ENCODE data around the gene CACNB2.
"Not testable (repeated sequence)": the region's sequence is repeated elsewhere in the genome, so short reads cannot be mapped to it uniquely, and the experiment has no call there.

CACNB2 gene

GRCh38 chr10:18201877-18202276 lies 61.7 kb downstream of the CACNB2 start:
- no peak for DNase-seq (ENCODE audit: low read depth in 2 of 2)

DNA sequence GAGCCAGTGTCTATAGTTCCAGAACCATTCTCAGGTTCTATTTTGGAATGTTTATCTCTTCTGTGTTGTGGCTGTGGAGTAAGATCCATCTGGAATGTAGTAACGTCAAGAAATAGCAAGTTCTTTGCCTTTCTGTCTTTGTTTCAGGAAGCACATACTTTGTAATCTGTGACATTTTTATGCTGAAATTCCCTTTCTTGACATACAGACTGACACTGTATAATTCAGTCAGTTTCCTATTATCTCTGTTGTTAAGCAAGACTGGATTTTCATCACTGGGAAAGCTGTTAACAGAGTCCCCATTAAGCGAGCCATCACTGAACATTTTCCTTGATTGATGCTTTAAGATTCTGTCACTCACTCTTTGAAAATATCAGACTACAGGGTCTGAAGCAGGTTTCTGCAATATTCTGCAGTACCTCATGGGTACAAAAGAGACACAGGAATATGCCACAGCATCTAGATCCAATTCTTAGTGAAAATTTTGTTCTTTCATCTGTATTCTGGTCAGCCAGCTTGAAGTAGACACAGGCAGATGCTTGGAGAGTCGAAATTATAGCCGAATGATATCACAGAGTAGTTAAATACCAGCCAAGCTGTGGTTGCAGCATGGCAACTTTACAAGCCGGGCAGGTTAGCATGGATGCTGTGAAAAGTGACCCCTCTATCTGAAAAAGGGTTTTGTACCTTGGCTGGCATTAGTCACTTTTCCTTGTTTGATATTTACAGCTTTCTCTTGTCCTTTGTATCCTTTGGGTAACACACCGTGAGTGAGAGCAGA lies 62.6 kb downstream of the CACNB2 start:
- no peak for DNase-seq (ENCODE audit: low read depth in 2 of 2)

DNA sequence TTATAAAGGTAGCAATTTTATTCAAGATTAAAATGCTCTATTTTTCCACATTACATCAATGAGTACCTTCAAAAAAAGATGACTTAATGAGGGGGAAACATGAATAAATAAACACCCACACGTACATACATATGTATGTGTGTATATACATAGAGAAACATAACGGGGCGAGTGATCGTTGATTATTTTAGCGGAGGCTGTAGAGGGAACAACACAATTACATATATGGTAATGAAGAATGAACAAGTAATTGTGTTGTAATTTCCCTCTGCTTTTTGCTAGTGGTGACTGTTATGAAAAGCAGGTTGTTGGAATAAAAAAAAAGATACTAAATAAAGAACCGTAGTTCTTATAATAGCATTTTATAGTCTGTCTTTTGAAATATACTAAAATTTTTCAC lies 63.2 kb downstream of the CACNB2 start:
- DNase-seq (ENCODE audit: low read depth in 2 of 2), result no peak

GRCh38 chr10:18204039-18204835 lies 64.0 kb downstream of the CACNB2 start:
- DNase-seq (ENCODE audit: low read depth in 2 of 2), result no peak

DNA sequence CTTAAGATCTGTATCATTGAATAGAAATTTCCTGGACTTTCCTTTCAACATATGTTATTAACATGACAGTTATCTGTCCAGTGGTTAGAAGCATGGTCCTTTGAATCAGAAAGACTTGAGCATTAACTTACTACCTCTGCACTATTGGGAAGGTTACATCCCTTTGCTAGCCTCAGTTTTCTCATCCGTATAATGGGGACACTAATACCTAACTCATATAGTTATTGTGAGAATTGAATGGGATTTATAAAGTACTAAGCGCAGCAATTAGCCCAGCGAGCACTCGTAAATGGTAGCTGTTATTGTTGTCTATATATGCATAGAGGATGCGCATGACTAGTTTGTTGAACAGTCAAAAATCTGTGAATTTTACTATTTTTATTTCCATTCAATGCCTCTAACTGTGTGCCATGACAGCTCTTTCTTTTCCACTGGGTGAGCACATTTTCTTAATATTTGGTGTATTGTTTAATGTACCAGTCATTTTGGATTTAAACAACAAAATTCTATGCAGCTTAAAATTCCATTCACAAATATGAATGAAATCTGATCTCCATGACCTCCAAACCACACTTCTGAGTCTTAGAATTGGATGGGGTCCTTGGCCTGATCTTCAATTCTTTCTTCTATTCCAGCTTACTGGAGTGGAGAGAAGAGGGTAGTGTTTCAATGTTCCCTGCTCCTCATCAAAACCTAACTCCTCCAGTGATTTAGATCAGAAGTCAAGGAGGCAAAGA lies 65.0 kb downstream of the CACNB2 start:
- no peak for DNase-seq (ENCODE audit: low read depth in 2 of 2)

DNA sequence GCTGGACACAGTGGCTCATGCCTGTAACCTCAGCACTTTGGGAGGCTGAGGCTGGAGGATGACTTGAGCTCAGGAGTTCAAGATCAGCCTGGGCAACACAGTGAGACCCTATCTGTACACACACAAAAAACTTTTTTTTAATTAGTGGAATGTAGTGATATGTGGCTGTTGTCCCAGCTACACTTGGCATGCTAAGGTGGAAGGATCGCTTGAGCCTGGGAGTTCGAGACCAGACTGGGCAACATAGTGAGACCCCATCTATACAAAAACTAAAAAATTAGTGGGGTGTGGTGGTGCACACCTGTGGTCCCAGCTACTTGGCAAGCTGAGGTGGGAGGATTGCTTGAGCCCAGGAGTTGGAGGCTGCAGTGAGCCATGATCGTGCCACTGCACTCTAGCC lies 68.0 kb downstream of the CACNB2 start:
- DNase-seq (ENCODE audit: low read depth in 2 of 2), result not testable (repeated sequence)

- no peak for DNase-seq (ENCODE audit: low read depth in 2 of 2)
Observed at GRCh38 chr10:18209241-18209640, 69.0 kb downstream of the CACNB2 start.

- no peak for DNase-seq (ENCODE audit: low read depth in 2 of 2)
Observed at GRCh38 chr10:18210711-18211110, 70.5 kb downstream of the CACNB2 start.

DNA sequence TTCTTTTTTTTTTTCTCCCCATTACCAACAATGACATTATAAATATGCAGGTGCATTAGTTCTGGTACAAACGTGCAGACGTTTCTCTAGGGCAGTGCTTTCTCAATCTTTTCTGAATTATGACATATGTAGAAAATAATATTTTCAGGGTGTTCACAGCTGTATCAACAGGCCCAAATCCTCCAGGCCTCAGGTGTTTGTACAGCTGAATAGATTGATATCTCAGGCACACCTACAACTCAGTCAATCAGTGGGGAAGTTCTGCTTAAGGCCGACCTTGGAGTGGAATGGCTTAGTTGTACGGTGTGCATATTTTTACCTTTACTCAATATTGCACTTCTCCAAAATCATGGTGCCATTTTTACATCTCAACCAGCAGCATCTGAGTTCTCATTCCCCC lies 71.6 kb downstream of the CACNB2 start:
- no peak for DNase-seq (ENCODE audit: low read depth in 2 of 2)

GRCh38 chr10:18213271-18213670 lies 73.0 kb downstream of the CACNB2 start:
- DNase-seq (ENCODE audit: low read depth in 2 of 2), result no peak

- DNase-seq (ENCODE audit: low read depth in 2 of 2), result no peak
Observed at GRCh38 chr10:18214691-18215563, 74.7 kb downstream of the CACNB2 start.

DNA sequence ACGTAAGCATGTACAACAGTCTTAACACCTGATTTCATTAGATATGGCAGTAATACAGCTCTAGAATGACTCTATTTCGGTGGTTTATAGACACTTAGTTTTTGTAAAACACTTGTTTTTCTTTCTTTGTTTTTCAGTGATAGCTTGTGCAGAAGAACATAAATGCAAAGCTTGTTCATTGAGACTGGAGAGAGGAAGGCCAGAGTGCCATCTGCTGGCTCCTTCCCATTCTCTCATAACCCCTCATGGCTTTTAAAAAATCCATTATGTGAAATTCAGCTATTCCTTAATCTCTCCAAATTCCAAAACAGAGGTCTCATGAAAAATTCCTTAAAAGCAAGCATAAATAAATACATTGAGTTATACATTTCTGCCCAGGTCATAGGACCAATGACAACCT lies 76.3 kb downstream of the CACNB2 start:
- no peak for DNase-seq (ENCODE audit: low read depth in 2 of 2)

- DNase-seq (ENCODE audit: low read depth in 2 of 2), result no peak
Observed at GRCh38 chr10:18217577-18217976, 77.4 kb downstream of the CACNB2 start.

DNA sequence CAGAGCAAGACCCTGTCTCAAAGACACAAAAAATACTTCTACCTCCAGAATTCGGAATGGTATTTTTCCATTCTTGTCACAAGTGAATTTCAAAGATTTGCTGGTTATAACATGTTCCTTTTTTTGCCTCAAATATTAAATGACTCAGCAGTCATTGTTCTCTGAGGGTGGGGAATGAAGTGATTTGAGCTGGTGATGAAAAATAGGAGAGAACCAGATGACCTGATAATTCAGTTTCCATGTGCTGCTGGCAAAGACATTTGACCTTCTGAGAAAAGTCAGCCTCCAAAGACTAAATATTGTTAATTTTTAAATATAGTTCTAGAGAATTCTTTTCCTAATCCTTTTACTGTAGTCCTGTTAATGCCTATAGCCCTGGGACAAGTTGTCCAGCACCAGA lies 78.9 kb downstream of the CACNB2 start:
- DNase-seq (ENCODE audit: low read depth in 2 of 2), result no peak

- no peak for DNase-seq (ENCODE audit: low read depth in 2 of 2)
Observed at GRCh38 chr10:18221123-18221522, 80.9 kb downstream of the CACNB2 start.

- no peak for DNase-seq (ENCODE audit: low read depth in 2 of 2)
Observed at GRCh38 chr10:18221882-18222281, 81.7 kb downstream of the CACNB2 start.

- no peak for DNase-seq (ENCODE audit: low read depth in 2 of 2)
Observed at GRCh38 chr10:18222866-18223265, 82.6 kb downstream of the CACNB2 start.

DNA sequence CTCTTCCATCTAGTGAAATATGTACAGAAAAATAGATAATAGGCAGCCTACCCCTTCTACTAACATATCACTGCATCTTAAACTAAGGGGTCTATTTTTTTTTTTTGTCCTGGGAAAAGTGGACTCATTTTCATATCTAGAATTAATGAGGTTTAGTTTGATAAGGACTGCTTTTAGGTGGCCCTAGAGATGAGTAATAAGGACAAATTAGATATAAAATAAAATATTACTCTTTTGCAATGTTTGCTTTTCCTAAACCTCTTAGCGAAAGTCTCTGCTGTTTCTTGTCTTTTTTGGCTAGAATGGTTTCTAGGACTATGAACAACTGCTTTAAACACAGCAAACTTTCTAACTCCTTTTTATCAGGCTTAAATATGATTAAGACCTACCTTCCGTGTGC lies 83.7 kb downstream of the CACNB2 start:
- no peak for DNase-seq (ENCODE audit: low read depth in 2 of 2)

GRCh38 chr10:18224626-18225445 lies 84.6 kb downstream of the CACNB2 start:
- DNase-seq (ENCODE audit: low read depth in 2 of 2), result no peak

- DNase-seq (ENCODE audit: low read depth in 2 of 2), result no peak
Observed at GRCh38 chr10:18226336-18226735, 86.1 kb downstream of the CACNB2 start.

GRCh38 chr10:18229826-18230225 lies 89.6 kb downstream of the CACNB2 start:
- DNase-seq (ENCODE audit: low read depth in 2 of 2), result no peak
